HG03575 (cell line): ENCODE data around the gene MFSD6L.
"Not testable (repeated sequence)": the region's sequence is repeated elsewhere in the genome, so short reads cannot be mapped to it uniquely, and the experiment has no call there.

ENCODE experiments used
- ATAC-seq: cut with Tn5 transposase; IDR thresholded peaks from one replicate; pipeline ENCODE4 v1.9.1; 2021; ENCODE audit not compliant: unreplicated experiment, insufficient number of reproducible peaks, low FRiP score; ENCODE audit errors: extremely low read depth

The MFSD6L gene

DNA sequence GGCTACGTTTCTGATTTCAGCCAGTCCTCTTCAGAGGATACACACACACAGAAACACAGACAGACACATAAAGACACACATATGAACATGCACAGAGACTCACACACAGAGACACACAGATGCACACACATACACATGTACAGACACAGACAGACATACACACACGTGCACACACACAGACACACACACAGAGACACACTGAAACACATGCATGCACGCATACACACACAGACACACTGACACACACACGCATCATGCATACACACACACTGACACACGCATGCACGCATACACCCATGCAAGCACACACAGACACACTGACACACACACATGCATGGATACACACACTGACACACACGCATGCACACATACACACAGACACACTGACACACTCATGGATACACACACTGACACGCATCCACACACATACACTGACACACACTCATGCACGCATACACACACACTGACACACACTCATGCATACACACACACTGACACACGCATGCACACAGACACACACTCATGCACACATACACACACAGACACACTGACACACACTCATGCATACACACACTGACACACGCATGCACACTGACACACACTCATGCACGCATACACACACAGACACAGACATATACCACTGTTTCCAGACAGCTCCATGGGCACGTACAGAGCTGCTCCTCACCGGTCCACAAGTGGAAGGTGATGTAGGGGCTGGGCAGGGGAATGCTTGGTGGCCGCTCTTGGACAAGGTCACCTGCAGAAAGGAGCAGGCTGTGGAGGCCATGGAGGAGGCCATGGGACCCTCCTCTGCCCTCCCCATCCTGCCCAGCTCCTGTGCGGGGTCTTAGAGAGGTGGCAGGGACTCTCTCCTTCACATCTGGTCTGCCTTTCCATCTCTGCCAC is 30.1 kb upstream of the MFSD6L start:
- no peak for ATAC-seq

DNA sequence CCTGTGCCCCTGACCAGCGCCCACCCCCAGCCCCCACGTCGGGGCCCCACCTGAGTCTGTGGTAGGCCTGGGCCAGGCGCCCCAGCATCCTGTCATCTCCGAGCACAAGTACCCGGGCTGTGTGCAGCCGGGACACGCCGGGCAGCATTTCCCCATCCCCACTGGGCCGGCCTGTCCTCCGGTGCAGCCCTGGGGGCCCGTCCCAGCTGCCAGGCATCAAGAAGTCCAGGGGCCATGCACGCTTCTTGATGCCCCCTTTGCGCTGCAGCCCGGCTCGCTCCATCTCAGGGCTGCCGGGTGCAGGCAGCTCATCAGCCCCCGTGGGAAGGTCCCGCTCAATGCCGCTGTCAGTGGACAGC is 29.3 kb upstream of the MFSD6L start:
- ATAC-seq, result no peak

- ATAC-seq, result no peak
These were observed 27.8 kb upstream of the MFSD6L start for GRCh38 chr17:8826808-8827435.

DNA sequence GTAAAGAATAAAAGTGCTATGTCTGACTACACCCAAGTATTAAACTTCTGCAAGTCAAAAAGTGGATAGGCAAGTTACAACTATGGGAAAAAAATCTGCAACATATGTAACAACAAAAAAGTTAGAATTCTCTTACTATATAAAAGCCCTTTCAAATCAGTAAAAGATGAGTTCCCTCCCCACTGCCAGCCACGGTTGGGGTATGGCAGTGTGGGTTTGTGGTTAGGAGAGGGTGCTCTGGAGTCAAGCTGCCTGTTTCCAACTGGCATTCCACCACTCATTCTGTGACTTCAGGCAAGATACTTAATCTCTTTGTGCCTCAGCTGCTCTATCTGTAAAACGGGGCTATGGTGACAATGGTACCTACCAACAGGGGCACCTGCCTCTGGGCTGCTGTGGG is 26.6 kb upstream of the MFSD6L start:
- ATAC-seq, result no peak

DNA sequence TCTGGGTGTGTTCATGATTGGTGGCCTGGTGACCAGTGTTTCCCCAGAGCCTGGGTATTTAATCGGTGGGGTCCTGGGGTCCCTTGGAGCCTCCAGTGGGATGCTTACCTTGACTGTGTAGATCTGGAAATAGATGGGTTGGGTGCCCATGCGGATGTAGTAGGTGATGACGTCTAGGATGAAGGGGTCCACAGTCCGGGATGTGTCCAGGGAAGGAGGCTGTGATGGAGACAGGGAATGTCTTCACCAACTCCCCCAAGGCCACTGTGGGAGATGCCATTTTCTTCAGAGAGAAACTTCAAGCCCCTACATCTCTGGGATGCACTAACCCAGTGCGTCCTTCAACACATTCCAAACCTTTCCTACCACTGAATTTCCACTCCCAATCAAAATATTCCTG is 24.1 kb upstream of the MFSD6L start:
- no peak for ATAC-seq

DNA sequence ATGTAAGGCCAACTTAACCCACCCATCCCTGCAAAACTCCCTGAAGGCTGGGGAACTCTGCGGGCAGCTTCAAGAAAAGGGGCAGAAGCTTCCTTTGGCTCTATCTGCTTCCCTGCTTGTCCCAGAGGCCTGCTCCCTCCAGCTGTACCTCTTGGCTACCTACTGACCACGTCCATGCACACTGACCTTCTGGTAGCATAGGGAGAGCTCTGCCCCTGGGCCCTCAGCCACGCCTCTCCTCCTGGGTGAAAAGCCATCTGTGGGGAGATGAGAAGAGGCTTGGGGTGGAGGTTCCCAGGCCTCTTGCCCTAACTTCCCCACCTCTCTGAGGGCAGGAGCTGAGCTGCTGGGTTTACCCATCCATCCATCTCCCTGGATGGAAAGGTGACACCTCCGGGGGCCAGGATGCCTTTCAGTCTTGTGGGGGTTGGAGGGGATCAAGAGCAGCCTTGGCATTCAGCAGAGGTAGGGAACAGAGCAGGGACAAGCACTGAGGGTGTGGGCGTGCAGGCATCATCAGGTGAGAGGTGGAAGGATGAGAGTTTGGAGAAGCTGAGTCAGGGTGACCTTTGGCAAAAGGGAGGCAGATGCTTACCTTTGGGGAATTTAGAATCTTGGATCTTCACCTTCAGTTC is 23.4 kb upstream of the MFSD6L start:
- ATAC-seq, result no peak

DNA sequence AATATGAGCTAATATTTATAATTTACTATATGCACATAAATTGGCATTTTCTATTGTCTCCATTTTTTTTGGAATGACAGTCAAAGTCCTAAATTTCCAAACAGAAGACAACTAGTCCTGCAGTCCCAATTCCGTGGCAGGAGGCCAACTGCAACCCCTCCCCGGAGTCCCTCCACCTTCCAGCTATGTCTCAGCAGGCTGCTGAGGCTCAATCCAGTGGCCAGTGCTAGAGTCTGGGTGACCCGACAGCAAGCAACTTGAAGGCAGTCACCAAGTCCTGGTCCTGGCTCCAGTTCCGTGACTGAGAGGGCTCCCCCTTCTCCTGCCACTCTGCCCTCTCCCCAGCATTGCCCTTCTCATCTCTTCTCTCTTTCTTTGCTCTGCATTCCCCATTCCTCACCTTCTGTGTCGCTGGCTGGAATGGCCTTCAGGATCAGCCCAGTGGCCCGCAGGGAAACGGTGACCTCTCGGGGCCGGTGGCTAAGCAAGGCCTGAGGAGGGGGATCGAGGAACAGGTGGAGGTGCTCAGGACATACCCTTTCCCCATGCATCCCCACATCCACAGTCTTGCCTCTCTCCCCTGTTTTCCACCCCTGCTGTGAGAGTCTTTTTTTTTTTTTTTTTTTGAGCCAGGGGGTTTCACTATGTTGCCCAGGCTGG is 22.4 kb upstream of the MFSD6L start:
- ATAC-seq, result no peak

DNA sequence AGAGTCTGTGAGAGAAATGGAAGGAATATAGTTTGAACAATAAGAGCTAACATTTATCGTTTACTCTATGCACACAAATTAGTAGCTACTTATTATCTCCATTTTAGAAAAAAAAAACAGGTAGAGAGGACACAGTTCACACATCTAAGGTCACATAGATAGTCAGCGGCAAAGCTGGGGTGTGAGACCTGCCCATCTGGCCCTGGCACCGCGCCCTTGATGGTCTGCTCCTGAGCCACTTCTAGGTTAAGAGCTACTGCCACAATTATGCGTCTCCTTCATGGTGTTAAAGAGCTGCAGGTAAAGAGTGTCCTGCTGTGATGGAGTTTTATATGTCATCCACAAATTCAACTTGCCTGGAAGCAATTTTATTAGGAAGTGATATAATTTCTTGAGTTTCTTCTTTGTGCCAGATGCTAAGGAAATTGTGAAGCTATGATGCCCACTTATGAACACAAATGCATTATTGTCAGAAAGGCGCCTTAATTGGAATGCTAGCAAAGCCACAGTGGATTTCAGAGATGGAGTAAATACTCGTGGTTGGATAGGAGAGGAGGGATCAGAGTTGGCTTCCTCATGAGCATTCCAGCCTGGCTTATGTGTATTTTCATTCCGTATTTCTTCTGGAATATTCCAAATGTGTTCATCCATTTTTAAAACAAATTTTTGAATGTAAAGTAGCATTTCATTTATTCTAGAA is 21.3 kb upstream of the MFSD6L start:
- ATAC-seq, result no peak

DNA sequence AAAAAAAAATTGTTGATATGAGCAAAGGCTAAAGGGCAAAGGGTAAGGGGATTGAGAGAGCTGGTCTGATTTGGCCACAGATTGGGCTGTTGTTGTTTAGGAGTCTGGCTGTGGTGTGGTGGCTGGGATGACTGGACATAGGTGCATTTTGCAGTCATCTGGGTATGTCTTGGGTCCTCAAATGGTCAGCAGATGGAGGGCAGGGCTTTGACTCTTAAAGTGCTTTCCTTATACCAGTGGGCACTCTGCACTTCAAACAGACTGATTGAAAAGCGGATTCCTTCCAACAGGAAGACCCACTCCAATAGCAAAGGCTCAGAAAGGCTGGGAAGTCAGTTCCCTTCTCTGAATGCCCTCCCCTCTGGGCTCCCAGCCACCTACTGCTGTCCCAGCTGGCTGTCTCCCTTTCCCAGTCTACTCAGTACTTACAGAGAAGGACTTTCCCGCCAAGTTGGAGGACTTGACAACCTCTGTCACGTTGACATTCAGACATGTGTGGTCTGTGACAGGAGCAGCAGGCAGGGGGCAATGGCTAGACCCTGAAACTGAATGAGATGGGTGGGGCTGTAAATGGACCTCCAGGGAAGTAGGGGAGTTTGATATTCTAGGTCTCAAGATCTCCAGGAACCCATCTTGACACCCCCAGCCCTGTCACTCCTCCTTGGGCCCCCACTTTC is 19.6 kb upstream of the MFSD6L start:
- no peak for ATAC-seq

- ATAC-seq, result no peak
These were observed 18.9 kb upstream of the MFSD6L start for GRCh38 chr17:8818047-8818446.

DNA sequence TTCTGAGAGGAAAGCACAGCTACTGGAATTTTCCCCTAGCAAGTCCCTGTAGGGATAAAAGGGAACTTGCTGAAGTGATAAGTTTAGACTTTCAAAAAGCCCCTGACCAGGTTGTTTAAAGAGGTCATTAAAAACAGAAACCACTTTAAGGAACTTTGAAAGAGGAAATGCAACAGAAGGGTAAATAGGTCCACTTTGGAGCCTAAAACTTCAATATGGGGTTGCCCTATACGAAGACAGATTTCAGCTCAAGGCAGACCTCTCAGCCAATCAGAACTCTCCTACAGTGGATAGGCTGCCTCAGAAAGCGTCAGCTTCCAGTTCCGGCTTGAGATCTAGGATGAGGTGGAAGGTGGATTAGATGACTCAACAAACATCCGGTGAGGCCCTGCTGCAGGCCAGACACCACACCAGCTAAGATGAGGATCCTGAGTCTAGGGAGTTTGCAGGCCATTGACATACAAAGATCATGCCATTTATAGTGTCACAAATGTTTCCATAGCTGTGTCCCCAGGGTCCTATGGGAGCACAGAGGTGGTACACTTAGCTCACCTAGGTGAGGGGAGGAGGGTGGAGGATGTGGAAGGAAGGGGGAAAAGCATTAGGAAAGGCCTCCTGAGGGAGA is 7.9 kb upstream of the MFSD6L start:
- peak; percentile 53 for ATAC-seq

DNA sequence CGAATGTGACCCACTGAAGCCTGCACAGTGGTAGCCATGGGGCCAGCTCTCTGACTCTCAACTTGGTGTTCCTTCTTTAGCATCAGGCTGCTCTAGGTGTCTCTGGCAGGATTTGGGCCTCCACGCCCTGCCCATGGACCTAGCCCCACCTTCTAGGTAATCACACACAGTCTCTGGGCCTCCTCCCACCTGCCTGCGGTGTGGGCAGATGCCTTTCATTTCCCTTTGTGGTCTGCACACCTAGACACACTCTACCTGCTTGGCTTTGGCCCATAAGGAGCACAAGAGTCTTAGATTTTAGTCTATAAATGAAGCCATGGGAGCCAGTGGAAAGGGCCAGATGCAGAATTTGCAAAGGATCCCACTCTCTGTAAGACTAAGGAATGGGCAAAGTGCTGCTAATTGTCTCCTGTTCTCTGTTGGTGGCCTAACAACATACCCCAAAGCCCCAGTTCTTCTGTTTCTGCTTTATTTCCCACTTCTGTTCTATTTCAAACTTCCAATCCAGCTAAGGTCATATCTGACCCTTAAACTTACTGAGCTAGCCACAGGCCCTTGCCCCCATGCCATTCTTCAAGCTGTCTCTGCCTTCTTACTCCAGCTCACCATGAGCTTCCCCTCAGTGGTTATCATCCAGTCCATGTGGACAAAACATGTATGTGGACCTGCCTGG is 7.2 kb upstream of the MFSD6L start:
- no peak for ATAC-seq

DNA sequence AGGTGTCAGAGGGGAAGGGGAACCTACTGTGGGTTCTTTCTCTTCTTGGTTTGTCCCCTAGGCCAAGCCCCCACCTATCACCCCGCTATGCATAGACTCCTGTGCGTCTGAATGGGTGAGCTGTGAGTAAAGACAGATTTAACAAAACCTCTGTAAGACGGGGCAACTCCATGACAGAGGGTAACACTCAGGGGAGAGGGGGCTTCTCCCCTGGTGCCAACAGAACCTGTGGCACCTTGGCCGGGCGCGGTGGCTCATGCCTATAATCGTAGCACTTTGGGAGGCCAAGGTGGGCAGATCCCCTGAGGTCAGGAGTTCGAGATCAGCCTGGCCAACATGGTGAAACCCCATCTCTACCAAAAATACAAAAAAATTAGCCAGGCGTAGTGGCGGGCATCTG is 6.2 kb upstream of the MFSD6L start:
- not testable (repeated sequence) for ATAC-seq

DNA sequence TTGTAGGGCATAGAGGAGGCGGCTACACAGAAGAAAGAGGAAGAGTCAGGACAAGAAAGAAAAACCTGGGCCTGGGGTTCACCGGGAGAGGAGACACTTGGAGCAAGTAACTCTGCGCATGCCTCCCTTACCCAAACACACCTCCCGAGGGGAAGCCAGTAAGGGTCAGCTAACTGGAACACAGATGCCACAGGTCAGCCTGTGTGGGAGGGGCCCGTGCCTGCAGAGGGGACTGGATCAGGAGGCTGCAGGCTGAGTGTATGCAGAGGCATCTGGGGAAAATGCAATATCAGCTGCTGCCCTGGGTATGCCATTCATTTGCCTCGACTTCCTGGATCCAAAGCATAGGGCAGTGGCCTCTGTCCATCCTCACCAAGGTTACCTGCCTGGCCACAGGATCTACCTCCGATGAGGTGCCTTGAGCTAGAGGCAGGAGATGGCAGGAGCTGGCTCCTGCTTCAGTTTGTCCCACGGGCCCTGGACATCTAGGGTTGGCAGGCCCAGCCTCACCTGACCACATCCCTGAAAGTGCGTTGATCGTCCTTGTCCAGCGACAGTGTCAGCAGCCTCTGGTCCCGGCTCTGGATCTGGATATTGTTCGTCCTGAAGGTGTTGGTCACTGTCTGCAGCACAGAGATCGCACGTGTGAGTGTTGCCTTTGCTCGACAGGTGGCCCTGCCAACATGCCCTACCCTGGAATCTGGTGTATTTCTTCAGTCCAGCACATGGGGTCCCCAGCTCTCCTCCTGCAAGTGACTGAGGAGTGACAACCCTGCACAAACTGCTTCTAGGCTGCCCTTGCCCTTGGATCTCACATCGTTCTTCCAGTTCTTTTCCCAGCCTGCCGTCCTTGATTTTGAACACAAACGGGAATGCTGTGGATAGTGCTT is 4.6 kb upstream of the MFSD6L start:
- ATAC-seq, result no peak

- no peak for ATAC-seq
These were observed 2.1 kb upstream of the MFSD6L start for GRCh38 chr17:8801135-8801840.

- no peak for ATAC-seq
These were observed 1.5 kb upstream of the MFSD6L start for GRCh38 chr17:8800656-8801055.
